ENCODE measurements around the gene LLGL1.
"Not testable (repeated sequence)": the region's sequence is repeated elsewhere in the genome, so short reads cannot be mapped to it uniquely, and the experiment has no call there.

Gene LLGL1

DNA sequence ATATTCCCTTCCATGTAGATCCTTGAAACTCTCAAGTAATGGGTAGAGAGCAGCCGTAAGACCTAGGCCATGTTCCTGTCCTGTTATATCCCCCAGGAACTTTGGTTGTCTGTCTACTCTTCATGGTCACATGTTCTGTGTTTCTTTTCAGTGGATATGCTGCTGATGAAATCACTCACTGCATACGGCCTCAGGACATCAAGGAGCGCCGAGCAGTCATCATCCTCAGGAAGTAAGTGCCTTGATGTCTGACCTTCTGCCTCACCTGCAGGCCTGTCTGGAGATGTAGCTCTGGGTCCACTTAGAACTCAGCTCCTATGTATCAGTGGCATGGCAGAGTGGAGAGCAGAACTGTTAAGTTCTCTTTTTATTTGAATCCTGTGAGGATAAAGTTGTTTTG, 30.6 kb upstream of the LLGL1 start:
- DNase-seq = no peak

- no peak for DNase-seq
Measured at GRCh38 chr17:18195246-18195645, 30.2 kb upstream of the LLGL1 start.

- no peak for DNase-seq
Measured at GRCh38 chr17:18197535-18198194, 27.8 kb upstream of the LLGL1 start.

- no peak for DNase-seq
Measured at GRCh38 chr17:18198530-18198929, 26.9 kb upstream of the LLGL1 start.

DNA sequence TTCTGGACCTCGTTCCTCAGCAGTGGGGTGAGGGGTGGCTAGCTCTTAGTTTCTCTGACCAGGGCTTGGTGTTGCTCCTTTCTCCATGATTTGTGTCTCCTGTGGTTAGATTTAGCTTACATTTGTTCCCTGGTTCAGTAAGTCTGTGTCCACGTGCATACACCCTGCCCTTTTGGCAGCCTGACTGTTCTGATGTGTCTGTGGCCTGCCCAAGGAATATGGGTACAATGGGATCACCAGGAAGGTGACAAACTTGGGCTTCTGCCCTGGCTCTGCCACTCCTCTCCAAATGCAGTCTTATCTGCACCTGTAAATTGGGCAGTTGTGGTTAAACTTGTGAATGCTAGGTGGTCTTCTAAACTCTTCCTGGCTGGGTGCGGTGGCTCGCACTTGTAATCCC, 24.3 kb upstream of the LLGL1 start:
- DNase-seq = no peak

DNA sequence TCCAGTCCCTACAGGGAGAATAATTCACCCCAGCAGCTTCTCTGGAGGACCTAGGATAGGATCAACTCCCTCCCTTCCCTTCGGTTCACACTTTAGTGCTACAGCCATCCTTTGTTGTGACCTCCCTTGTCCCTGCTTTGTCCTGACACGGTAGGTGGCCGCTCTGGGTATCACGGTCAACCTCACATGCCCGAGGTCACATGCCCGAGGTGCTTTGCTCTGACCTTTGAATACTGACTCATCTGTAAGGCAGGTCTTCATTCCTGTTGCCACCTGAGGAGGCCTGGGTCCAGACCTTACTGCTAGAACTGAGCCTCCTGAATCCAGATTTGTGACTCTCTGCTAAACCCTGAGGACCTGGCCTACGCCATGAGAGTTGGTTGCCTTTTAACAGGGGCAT, 22.1 kb upstream of the LLGL1 start:
- no peak for DNase-seq

- no peak for DNase-seq
Measured at GRCh38 chr17:18205861-18206260, 19.6 kb upstream of the LLGL1 start.

DNA sequence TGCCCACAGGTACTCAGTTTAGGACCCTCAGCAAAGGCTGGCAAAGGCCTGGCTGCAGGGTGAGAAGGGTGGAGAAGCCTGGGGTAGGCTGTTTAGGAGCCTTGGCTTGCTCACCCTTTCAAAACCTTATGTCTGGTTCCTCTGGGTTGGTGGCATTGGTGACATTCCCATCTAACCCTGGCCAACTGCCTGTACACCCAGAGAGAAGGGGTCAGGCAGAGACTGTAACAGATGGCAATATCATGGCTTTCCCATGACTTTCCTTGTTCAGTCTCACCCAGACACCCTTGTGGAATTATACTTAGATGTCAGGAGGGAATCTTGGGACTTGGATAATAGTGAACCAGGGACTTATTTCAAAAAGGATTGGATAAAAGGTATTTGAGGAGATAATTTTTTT, 18.5 kb upstream of the LLGL1 start:
- no peak for DNase-seq

DNA sequence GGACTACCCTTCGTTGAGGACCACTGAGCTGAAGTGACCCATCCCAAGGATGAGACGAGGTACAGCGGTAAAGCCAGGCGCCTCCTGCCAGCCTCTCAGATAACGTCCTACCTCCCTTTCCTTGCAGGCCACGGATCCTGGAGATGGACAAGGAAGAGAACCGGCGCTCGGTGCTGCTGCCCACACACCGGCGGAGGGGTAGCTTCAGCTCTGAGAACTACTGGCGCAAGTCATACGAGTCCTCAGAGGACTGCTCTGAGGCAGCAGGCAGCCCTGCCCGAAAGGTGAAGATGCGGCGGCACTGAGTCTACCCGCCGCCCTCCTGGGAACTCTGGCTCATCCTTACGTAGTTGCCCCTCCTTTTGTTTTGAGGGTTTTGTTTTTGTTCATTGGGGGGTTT, 17.3 kb upstream of the LLGL1 start:
- DNase-seq = no peak

GRCh38 chr17:18213666-18214270, 11.7 kb upstream of the LLGL1 start:
- DNase-seq = peak; percentile 19

- not testable (repeated sequence) for DNase-seq
Measured at GRCh38 chr17:18216906-18217305, 8.5 kb upstream of the LLGL1 start.

GRCh38 chr17:18217412-18218015, 7.9 kb upstream of the LLGL1 start:
- peak; percentile 65 for DNase-seq

- DNase-seq = no peak
Measured at GRCh38 chr17:18218756-18219415, 6.5 kb upstream of the LLGL1 start.

DNA sequence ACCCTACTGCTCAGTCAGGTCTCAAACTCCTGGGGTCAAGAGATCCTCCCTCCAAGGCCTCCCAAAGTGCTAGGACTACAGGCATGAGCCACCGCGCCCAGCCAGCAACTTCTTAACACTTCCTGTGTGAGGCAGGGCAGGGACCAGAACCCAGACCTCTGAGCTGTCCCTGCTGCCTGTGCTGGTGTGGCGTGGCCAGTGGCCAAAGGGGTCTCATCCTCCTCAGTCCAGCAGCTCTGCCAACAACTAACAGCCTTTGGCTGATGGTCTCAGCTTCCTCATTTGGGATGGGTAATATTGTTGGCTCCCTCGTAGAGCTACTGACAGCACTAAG, 1.4 kb upstream of the LLGL1 start:
- no peak for DNase-seq

GRCh38 chr17:18224387-18225120, 881 bp upstream of the LLGL1 start:
- no peak for DNase-seq

- DNase-seq = no peak
Measured at GRCh38 chr17:18225642-18226283, 328 bp downstream of the LLGL1 start.

DNA sequence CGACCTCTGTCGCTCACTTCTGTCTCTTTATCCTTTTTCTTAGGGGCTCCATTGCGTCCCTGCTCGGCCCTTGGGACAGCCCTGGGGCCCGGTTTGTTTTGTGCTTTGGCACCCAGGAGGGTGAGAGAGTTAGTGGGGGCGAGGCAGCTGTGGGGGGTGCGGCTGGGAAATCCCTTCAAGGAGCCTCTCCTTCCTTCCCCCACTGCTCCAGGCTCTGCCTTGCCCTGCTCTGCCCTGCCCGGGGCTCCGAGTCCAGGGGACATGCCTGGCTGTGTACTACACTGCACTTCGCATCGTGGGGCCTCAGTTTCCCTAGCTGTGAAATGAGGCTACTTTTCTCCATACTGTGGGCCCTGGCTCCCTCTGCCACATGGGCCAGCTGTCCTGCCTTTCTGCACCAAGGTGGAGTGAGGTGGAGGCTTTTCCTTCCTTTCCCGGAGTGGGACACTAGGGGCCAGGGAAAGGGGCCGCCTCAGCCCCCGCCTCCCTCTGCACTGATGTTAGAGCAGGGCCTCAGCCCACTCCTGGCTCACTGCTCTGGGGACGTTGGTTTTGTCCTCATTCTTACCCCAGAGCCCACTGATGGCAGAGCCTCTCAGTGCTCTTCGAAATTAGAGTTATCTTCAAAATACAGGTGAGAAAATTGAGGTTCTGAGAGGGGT, 980 bp downstream of the LLGL1 start:
- DNase-seq = no peak

DNA sequence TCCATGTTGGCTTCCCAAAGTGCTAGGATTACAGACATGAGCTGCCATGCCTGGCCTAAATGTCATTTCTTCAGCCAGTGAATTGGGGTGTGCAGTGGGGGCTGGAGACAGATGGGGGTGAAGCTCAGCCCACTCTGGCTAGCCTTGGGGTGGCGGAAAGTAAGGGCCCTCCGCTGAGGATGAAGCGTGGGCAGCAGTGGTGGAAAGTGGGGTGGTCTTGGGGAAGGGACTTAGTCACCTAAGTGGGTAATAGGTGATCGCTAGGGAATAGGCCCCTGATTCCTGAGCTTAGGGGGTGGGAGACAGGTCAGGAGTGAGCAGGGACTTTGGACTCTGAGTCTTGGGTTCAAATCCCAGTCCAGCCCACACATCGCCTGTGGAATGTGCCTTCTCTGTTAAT, 2.2 kb downstream of the LLGL1 start:
- DNase-seq = no peak

DNA sequence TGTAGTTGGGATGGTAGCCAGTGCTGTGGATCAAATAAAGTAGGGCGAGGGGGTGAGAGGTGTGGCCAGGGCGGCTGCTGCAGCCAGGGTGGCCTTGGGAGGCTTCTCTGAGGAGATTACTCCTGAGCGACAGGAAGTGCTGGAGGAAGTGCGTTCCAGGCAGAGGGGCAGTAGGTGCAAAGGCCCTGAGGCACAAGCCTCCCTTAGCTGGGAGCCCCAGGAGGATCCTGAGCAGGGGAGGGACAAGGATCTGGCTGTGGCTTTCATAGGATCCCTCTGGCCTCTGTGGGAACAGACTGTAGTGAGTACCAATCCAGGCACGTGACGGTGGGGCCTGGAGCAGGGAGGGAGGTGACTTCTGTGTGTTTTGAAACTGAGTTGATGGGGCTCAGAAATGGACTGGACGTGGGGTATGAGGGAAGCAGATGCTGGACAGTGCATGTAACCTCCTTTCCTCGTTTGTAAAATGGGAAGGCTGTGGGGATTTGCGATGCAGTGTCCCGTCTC, 2.8 kb downstream of the LLGL1 start:
- DNase-seq = no peak

- DNase-seq = no peak
Measured at GRCh38 chr17:18229254-18229653, 3.8 kb downstream of the LLGL1 start.

- DNase-seq = no peak
Measured at GRCh38 chr17:18229771-18230170, 4.3 kb downstream of the LLGL1 start.
